HG03432 (cell line): ENCODE results near the gene RPS28.

Source experiments
- ATAC-seq: cut with Tn5 transposase; IDR thresholded peaks from one replicate; pipeline ENCODE4 v1.9.1; 2021; ENCODE audit warnings: mild to moderate bottlenecking, moderate library complexity; ENCODE audit not compliant: unreplicated experiment

The RPS28 gene

GRCh38 chr19:8319807-8320520 lies 1.3 kb upstream of the RPS28 start:
- no peak for ATAC-seq

- ATAC-seq, result no peak
These were observed 681 bp upstream of the RPS28 start for GRCh38 chr19:8320564-8321066.

- ATAC-seq, result no peak
These were observed 816 bp downstream of the RPS28 start for GRCh38 chr19:8321986-8322637.

- no peak for ATAC-seq
These were observed 1.3 kb downstream of the RPS28 start for GRCh38 chr19:8322638-8322997.

- ATAC-seq, result no peak
These were observed 2.5 kb downstream of the RPS28 start for GRCh38 chr19:8323781-8324185.

GRCh38 chr19:8324186-8325050 lies 3.1 kb downstream of the RPS28 start:
- ATAC-seq, result no peak

GRCh38 chr19:8325454-8325853 lies 4.2 kb downstream of the RPS28 start:
- ATAC-seq, result no peak

GRCh38 chr19:8329996-8330395 lies 8.7 kb downstream of the RPS28 start:
- no peak for ATAC-seq

GRCh38 chr19:8331263-8331845 lies 10.1 kb downstream of the RPS28 start:
- ATAC-seq, result no peak

- no peak for ATAC-seq
These were observed 11.9 kb downstream of the RPS28 start for GRCh38 chr19:8332976-8333766.

- no peak for ATAC-seq
These were observed 12.6 kb downstream of the RPS28 start for GRCh38 chr19:8333767-8334457.

GRCh38 chr19:8334458-8335342 lies 13.4 kb downstream of the RPS28 start:
- peak; percentile 62 for ATAC-seq

GRCh38 chr19:8335343-8336071 lies 14.2 kb downstream of the RPS28 start:
- peak; percentile 49 for ATAC-seq

GRCh38 chr19:8336072-8336569 lies 14.8 kb downstream of the RPS28 start:
- no peak for ATAC-seq

- ATAC-seq, result no peak
These were observed 15.4 kb downstream of the RPS28 start for GRCh38 chr19:8336660-8337059.

GRCh38 chr19:8337728-8338127 lies 16.4 kb downstream of the RPS28 start:
- ATAC-seq, result no peak

GRCh38 chr19:8338835-8339234 lies 17.5 kb downstream of the RPS28 start:
- ATAC-seq, result no peak
